Spleen (tissue), 11 donors: Measurements from ENCODE around the gene FOXP1. TPM values are rescaled to one million over a fixed set of nuclear protein-coding genes. Genes with fewer than 3 reads are reported as not detected.

Source experiments
- DNase-seq: peaks from one replicate; pipeline ENCODE4 v3.0.0-alpha.2; 2020
- H3K27ac ChIP-seq, 8 donors: fragments of 200-600 bp; sonication (generic) in 7 of 8; 1 replicate in 4 of 8; 2 replicates in 4 of 8; pipeline versions ENCODE4 v1.5.0 to v1.8.0; 2016 to 2021; ENCODE audit warnings: inconsistent platforms in 4 of 8, mild to moderate bottlenecking in 4 of 8, moderate library complexity in 1 of 8
- H3K27me3 ChIP-seq, 7 donors: fragments of 200-600 bp; sonication (generic) in 6 of 7; replicated peaks in 1 of 7; 1 replicate in 4 of 7; 2 replicates in 3 of 7; pipeline versions ENCODE4 v1.5.0 to v1.8.0; 2016 to 2021; ENCODE audit warnings: inconsistent platforms in 3 of 7, mild to moderate bottlenecking in 1 of 7
- H3K36me3 ChIP-seq, 6 donors: fragments of 200-600 bp; sonication (generic) in 5 of 6; 1 replicate in 4 of 6; 2 replicates in 2 of 6; pipeline versions ENCODE4 v1.5.0 to v1.8.0; 2016 to 2021; ENCODE audit warnings: inconsistent platforms in 2 of 6
- H3K4me1 ChIP-seq, 6 donors: fragments of 200-600 bp; sonication (generic) in 5 of 6; 1 replicate in 3 of 6; 2 replicates in 3 of 6; pipeline versions ENCODE4 v1.5.0 to v1.8.0; 2016 to 2021; ENCODE audit warnings: inconsistent platforms in 3 of 6
- H3K4me3 ChIP-seq, 8 donors: fragments of 200-600 bp; sonication (generic) in 7 of 8; 1 replicate in 4 of 8; 2 replicates in 4 of 8; pipeline versions ENCODE4 v1.5.0 to v1.8.0; 2016 to 2021; ENCODE audit warnings: inconsistent platforms in 4 of 8, mild to moderate bottlenecking in 4 of 8, moderate library complexity in 2 of 8
- H3K9me3 ChIP-seq, 8 donors: fragments of 200-600 bp; sonication (generic) in 7 of 8; 1 replicate in 4 of 8; 2 replicates in 4 of 8; pipeline versions ENCODE4 v1.5.0 to v1.8.0; 2016 to 2021; ENCODE audit warnings: inconsistent platforms in 4 of 8
- CTCF ChIP-seq, 11 experiments: fragments of 200-600 bp in 7 of 11; fragments of 450-650 bp in 4 of 11; sonication (generic) in 4 of 11; IDR thresholded peaks in 8 of 11; conservative IDR thresholded peaks in 3 of 11; 1 replicate in 7 of 11; 2 replicates in 4 of 11; pipeline versions ENCODE4 v1.4.0 to v1.8.0; 2016 to 2021; ENCODE audit warnings: antibody characterized with exemption in 11 of 11, inconsistent platforms in 4 of 11, mild to moderate bottlenecking in 1 of 11
- POLR2A ChIP-seq, 3 donors: fragments of 450-650 bp; IDR thresholded peaks; one replicate each; pipeline ENCODE4 v1.5.1; 2017; ENCODE audit warnings: antibody characterized with exemption in 3 of 3, mild to moderate bottlenecking in 1 of 3
- POLR2AphosphoS5 ChIP-seq, 3 donors: sonication (generic); formaldehyde crosslinking; IDR thresholded peaks; one replicate each; pipeline ENCODE4 v1.5.1; 2017; ENCODE audit warnings: antibody characterized with exemption in 3 of 3
- WGBS, 5 donors: extraction: QIAGEN DNeasy Blood & Tissue Kit in 3 of 5; methylation state at CpG; one replicate each; pipeline versions ENCODE4 v1.1.5 to v1.1.7; 2013 to 2018; 5-methylcytosine and 5-hydroxymethylcytosine counted together
- intact Hi-C: fragments of 100-400 bp; cut with DNase I; formaldehyde crosslinking; loops from one replicate; pipeline ENCODE4 v1.15.0; 2023; ENCODE audit warnings: low total_unique reads
- polyA plus RNA-seq, 3 donors: library from polyadenylated mRNA; stranded (reverse); fragments of 200-250 nt; gene quantifications; one replicate each; pipeline ENCODE4 v1.2.1, GENCODE V29; 2013
- total RNA-seq, 7 donors: library from RNA; depleted of rRNA in 3 of 7; stranded (reverse); fragments of >200 nt in 3 of 7; fragmentation: NEBNext Ultra II Directional in 4 of 7; extraction: Animal tissue kit (Norgen Biotek cat#: 25700) in 4 of 7; gene quantifications; one replicate each; pipeline versions ENCODE4 v1.1.0 to v1.2.1, GENCODE V29; 2016 to 2021
- donor health status: healthy with polysubstance abuse.
- donor health status: DM: no; HTN: no; CAD: no; lungs with moderate emphysema.
- donor health status: DM: no; HTN: no; CAD: no.
- donor health status: Bipolar disorder and iron deficiency.
- donor health status: healthy.
- donor health status: DM: no; HTN: no; CAD: no.
- donor health status: DM: yes; HTN: yes; CAD: no.

The FOXP1 gene
- total and polyA plus RNA-seq, 10 donors, result 11.1 to 202 (median 153) TPM

- Histone ChIP-seq H3K27ac (peak overlapping the region in 3 of 8 donors; percentile 24 to 95 (median 32)), H3K4me1 (peaks cover 32 to 93% (median 66%) of the 10 kb centered on the region in 6 donors)
- intact Hi-C loops, result no loop called here
Observed at GRCh38 chr3:71060536-71060935, 523.0 kb downstream of the FOXP1 start.

GRCh38 chr3:71057526-71057894 lies 526.0 kb downstream of the FOXP1 start:
- H3K4me3 ChIP-seq, result no peak overlapping the region
- H3K27ac ChIP-seq, result no peak overlapping the region
- WGBS, 5 donors, result 60 to 75% (median 67%) methylated on average over 4 of the region's 4 CpGs
- DNase-seq, result no peak
- peaks cover 0 to 17% (median 3%) of the 10 kb centered on the region in 6 donors for H3K36me3 ChIP-seq
- no peaks in the 10 kb centered on the region for H3K27me3 ChIP-seq
- TF ChIP-seq CTCF (IDR thresholded peaks at IDR 0.05 in 8 of 11, conservative IDR thresholded peaks at IDR 0.05 in 3 of 11) (no peak), POLR2A (IDR thresholded peaks at IDR 0.05) (no peak), POLR2AphosphoS5 (IDR thresholded peaks at IDR 0.05) (no peak)
- H3K9me3 ChIP-seq, result no peaks in the 10 kb centered on the region
- peaks cover 21 to 100% (median 60%) of the 10 kb centered on the region in 6 donors for H3K4me1 ChIP-seq
- intact Hi-C loops, result no loop called here

More at GRCh38 chr3:71060536-71060935, 523.0 kb downstream of the FOXP1 start:
- TF ChIP-seq POLR2A (IDR thresholded peaks at IDR 0.05), result no peak
- TF ChIP-seq POLR2AphosphoS5 (IDR thresholded peaks at IDR 0.05), result no peak
- no peak for TF ChIP-seq CTCF (IDR thresholded peaks at IDR 0.05 in 8 of 11, conservative IDR thresholded peaks at IDR 0.05 in 3 of 11)
- Histone ChIP-seq H3K4me3 (no peak overlapping the region), H3K36me3 (no peaks in the 10 kb centered on the region), H3K9me3 (no peaks in the 10 kb centered on the region), H3K27me3 (no peaks in the 10 kb centered on the region)
- WGBS, 5 donors, result 72 to 85% (median 81%) methylated on average over 2 of the region's 2 CpGs
- no peak for DNase-seq

- H3K27me3 ChIP-seq, result no peaks in the 10 kb centered on the region
- H3K36me3 ChIP-seq, result peaks cover 0 to 29% (median 15%) of the 10 kb centered on the region in 6 donors
- WGBS, 5 donors, result 68 to 81% (median 73%) methylated on average over 5 of the region's 5 CpGs
- intact Hi-C loops, result no loop called here
- H3K4me1 ChIP-seq, result peaks cover 17 to 100% (median 56%) of the 10 kb centered on the region in 6 donors
- H3K9me3 ChIP-seq, result no peaks in the 10 kb centered on the region
- no peak overlapping the region for H3K27ac ChIP-seq
- H3K4me3 ChIP-seq, result no peak overlapping the region
- DNase-seq, result no peak
- no peak for TF ChIP-seq POLR2AphosphoS5 (IDR thresholded peaks at IDR 0.05)
- TF ChIP-seq CTCF (IDR thresholded peaks at IDR 0.05 in 8 of 11, conservative IDR thresholded peaks at IDR 0.05 in 3 of 11), result no peak
- TF ChIP-seq POLR2A (IDR thresholded peaks at IDR 0.05), result no peak
Observed at GRCh38 chr3:71056327-71056726, 527.2 kb downstream of the FOXP1 start.

- H3K9me3 ChIP-seq, result no peaks in the 10 kb centered on the region
- no peak overlapping the region for H3K27ac ChIP-seq
- H3K27me3 ChIP-seq, result no peaks in the 10 kb centered on the region
- H3K36me3 ChIP-seq, result peaks cover 0 to 38% (median 16%) of the 10 kb centered on the region in 6 donors
- TF ChIP-seq POLR2AphosphoS5 (IDR thresholded peaks at IDR 0.05), result no peak
- TF ChIP-seq CTCF (IDR thresholded peaks at IDR 0.05 in 8 of 11, conservative IDR thresholded peaks at IDR 0.05 in 3 of 11), result no peak
- peaks cover 23 to 100% (median 61%) of the 10 kb centered on the region in 6 donors for H3K4me1 ChIP-seq
- no peak for DNase-seq
- WGBS, 5 donors, result 80 to 90% (median 87%) methylated on average over 11 of the region's 11 CpGs
- intact Hi-C loops, result no loop called here
- H3K4me3 ChIP-seq, result no peak overlapping the region
Observed at GRCh38 chr3:71055257-71056001, 528.1 kb downstream of the FOXP1 start.
